ENCODE results near the gene RTN1. TPM values are rescaled to one million over a fixed set of nuclear protein-coding genes. Genes with fewer than 3 reads are reported as not detected.

Gene RTN1
- total RNA-seq, 1 donor from 2014 or later, result 18.0 TPM

GRCh38 chr14:59583755-59584154 is 286.8 kb downstream of the RTN1 start:
- H3K9me3 Mint-ChIP-seq, result no peaks in the 10 kb centered on the region
- TF ChIP-seq CTCF (conservative IDR thresholded peaks at IDR 0.05), result no peak
- no peak for DNase-seq (ENCODE audit: low read depth, low spot score)

GRCh38 chr14:59582845-59583509 is 287.6 kb downstream of the RTN1 start:
- Mint-ChIP-seq H3K27ac (ENCODE audit: unreplicated experiment) (no peak overlapping the region), H3K36me3 (ENCODE audit: low read depth) (no peaks in the 10 kb centered on the region), H3K4me1 (peaks cover 5% of the 10 kb centered on the region), H3K27me3 (ENCODE audit: low read depth) (no peaks in the 10 kb centered on the region), H3K4me3 (no peak overlapping the region), H3K9me3 (no peaks in the 10 kb centered on the region)
- no peak for TF ChIP-seq CTCF (conservative IDR thresholded peaks at IDR 0.05)
- DNase-seq (ENCODE audit: low read depth, low spot score), result no peak

More at GRCh38 chr14:59583755-59584154, 286.8 kb downstream of the RTN1 start:
- Mint-ChIP-seq H3K27ac (ENCODE audit: unreplicated experiment) (no peak overlapping the region), H3K4me1 (peaks cover 5% of the 10 kb centered on the region), H3K4me3 (no peak overlapping the region), H3K27me3 (ENCODE audit: low read depth) (no peaks in the 10 kb centered on the region), H3K36me3 (ENCODE audit: low read depth) (no peaks in the 10 kb centered on the region)

- no peak for DNase-seq (ENCODE audit: low read depth, low spot score)
- TF ChIP-seq CTCF (conservative IDR thresholded peaks at IDR 0.05), result no peak
- peaks cover 5% of the 10 kb centered on the region for H3K4me1 Mint-ChIP-seq
- no peaks in the 10 kb centered on the region for H3K9me3 Mint-ChIP-seq
- no peaks in the 10 kb centered on the region for H3K27me3 Mint-ChIP-seq (ENCODE audit: low read depth)
- no peak overlapping the region for H3K27ac Mint-ChIP-seq (ENCODE audit: unreplicated experiment)
- no peak overlapping the region for H3K4me3 Mint-ChIP-seq
- no peaks in the 10 kb centered on the region for H3K36me3 Mint-ChIP-seq (ENCODE audit: low read depth)
Measured at GRCh38 chr14:59582161-59582560, 288.4 kb downstream of the RTN1 start.

- Mint-ChIP-seq H3K4me3 (no peak overlapping the region), H3K27ac (ENCODE audit: unreplicated experiment) (no peak overlapping the region), H3K27me3 (ENCODE audit: low read depth) (no peaks in the 10 kb centered on the region), H3K9me3 (no peaks in the 10 kb centered on the region), H3K36me3 (ENCODE audit: low read depth) (no peaks in the 10 kb centered on the region), H3K4me1 (peaks cover 12% of the 10 kb centered on the region)
- no peak for DNase-seq (ENCODE audit: low read depth, low spot score)
- no peak for TF ChIP-seq CTCF (conservative IDR thresholded peaks at IDR 0.05)
Measured at GRCh38 chr14:59580911-59581310, 289.7 kb downstream of the RTN1 start.

GRCh38 chr14:59576332-59577294 is 294.0 kb downstream of the RTN1 start, which contains the start of gene CCDC175:
CCDC175 (minus strand) TSS chr14:59576812; CDS start chr14:59576775, 37 bp downstream.
- Mint-ChIP-seq H3K27ac (ENCODE audit: unreplicated experiment) (no peak within 1 kb of the TSS), H3K4me3 (peak within 1 kb of the TSS; percentile 89), H3K27me3 (ENCODE audit: low read depth) (peaks cover 7% of the 10 kb centered on the region), H3K36me3 (ENCODE audit: low read depth) (no peaks in the 10 kb centered on the region), H3K9me3 (no peaks in the 10 kb centered on the region), H3K4me1 (peaks cover 8% of the 10 kb centered on the region)
- peak; percentile 90 for TF ChIP-seq CTCF (conservative IDR thresholded peaks at IDR 0.05)
- DNase-seq (ENCODE audit: low read depth, low spot score), result peak; percentile 80
